ENCODE results near the gene RAD23A.

RAD23A gene

DNA sequence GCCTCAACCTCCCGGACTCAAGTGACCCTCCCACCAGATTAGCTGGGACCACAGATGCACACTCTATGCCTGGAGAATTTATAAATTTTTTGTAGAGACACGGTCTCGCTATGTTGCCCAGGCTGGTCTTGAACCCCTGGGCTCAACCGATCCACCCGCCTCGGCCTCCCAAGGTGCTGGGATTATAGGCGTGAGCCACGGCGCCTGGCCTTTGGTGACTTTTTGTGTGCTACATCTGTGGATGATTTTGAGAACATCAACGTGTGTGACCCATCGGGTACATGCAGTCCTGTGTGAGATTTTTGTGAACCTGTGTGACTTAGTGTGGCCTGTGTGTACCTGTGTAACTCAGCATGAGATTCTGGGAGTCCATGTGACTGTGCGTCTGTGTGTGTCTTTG, 41.1 kb downstream of the RAD23A start:
- no peak for DNase-seq

- DNase-seq = no peak
These were observed 41.5 kb downstream of the RAD23A start for GRCh38 chr19:12987190-12987589.

- no peak for DNase-seq
These were observed 42.1 kb downstream of the RAD23A start for GRCh38 chr19:12987781-12988180.

- DNase-seq = no peak
These were observed 44.8 kb downstream of the RAD23A start for GRCh38 chr19:12990431-12990830.

DNA sequence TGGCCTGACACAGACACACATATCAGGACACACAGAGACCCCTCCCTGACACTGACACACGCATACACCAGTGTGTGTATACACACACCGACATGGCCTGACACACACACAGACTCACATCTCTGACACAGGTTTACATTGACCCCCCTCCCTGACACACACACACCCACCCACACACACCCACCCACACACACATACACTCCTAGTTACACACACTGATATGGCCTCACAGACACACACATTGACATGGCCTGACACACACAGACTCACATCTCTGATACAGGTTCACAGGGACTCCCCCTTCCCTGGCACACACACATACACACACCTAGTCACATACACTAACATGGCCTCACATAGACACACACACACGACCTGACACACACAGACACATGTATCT, 45.2 kb downstream of the RAD23A start:
- no peak for DNase-seq

DNA sequence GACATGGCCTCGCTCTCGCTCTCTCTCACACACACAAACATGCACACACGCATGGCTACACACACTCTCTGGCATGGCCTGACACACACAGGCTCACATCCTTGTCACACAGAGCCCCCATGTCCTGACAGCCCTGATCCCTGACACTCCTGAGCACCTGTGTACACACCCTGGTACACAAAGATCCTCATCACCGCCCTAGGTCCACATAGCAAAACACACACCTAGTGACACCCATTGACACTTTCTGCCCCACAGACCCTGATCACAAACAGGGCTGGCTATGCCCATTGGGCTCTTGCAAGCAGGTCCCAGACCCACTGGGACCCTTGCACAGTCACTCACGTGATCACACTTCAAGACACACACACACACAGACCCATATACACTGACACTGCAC, 45.6 kb downstream of the RAD23A start:
- DNase-seq = no peak

GRCh38 chr19:12992729-12993128, 47.1 kb downstream of the RAD23A start:
- DNase-seq = no peak

- DNase-seq = no peak
These were observed 47.9 kb downstream of the RAD23A start for GRCh38 chr19:12993562-12993961.

DNA sequence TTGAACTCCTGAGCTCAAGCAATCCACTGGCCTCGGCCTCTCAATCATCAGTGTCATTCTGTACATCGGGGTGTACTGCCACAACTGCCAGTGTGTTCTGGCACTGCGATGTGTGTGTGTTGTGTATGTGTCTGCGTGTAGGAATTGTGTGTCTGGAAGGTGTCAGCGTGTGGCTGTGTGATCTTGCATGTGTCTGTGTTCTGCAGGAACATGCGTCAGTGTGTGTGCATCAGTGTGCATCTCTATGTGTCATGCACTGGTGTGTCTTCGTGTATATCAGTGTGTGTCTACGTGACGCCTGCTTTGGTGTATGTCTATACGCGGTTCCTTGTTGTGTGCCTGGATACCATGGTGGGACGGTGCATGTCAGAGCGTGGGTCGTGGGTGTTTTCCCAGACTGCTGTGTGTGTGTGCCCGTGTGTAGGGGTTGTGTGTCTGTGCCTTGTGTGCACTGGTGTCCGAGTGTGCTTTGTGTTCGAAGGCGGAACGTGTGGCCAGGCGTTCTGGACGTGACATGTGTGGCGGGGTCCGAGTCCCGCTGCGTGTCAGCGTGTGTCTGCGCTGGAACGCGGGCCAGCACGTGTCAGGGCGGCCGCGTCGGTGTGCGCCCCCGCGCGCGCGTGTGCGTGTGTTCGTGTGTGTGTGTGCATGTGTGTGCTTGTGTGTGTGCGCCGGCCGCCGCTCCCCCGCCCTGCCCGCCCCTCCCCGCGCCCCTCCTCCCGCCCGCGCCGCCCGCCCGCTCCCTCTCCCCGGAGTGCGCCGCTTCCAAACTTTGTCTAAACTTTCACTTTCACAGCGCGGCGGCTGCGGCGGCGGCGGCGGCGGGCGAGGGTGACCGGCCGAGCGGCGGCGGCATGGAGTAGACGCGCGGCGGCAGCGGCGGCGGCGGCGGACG, 49.3 kb downstream of the RAD23A start, which contains the start of gene NFIX:
Gene NFIX (plus strand): TSS at position 775 of the 895 bp plus-strand sequence. CDS start 363 bp downstream, outside the sequence.
- DNase-seq = peak; percentile 17

DNA sequence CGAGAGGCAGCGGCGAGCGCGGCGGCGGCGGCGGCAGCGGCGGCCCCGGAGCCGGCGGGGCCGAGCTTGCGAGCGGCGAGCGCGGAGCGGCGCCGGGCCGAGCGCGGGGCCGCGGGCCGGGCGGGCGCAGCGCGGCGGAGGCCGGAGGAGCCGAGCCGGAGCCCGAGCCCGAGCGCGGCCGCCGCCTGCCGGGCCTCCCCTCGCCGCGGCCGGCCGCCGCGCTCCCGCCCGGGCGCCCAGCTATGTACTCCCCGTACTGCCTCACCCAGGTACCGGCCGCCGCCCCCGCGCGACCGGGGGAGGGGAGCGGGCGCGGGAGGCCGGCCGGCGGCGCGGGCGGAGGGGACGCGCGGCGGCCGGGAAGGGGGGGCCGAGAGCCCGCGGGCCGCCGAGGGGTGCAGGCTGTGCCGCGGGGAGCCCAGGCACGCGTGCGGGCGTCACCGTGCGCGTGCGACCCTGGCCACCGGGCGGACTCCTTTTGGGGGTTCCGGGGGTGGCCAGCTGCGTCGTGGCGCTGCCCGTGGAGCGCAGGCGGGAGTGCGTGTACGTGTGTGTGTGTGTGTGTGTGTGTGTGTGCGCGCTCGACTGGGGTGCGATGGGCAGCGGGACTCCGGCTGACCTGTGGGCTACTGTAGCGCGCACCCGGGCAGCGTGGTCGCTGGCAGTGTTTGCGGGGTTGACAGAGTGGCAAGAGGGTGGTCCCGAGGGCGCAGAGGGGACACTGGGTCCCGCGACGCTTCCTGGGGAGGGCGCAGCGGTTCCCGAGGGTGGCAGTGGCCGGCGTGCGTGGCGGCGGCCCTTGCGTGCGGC, 50.1 kb downstream of the RAD23A start:
- no peak for DNase-seq

DNA sequence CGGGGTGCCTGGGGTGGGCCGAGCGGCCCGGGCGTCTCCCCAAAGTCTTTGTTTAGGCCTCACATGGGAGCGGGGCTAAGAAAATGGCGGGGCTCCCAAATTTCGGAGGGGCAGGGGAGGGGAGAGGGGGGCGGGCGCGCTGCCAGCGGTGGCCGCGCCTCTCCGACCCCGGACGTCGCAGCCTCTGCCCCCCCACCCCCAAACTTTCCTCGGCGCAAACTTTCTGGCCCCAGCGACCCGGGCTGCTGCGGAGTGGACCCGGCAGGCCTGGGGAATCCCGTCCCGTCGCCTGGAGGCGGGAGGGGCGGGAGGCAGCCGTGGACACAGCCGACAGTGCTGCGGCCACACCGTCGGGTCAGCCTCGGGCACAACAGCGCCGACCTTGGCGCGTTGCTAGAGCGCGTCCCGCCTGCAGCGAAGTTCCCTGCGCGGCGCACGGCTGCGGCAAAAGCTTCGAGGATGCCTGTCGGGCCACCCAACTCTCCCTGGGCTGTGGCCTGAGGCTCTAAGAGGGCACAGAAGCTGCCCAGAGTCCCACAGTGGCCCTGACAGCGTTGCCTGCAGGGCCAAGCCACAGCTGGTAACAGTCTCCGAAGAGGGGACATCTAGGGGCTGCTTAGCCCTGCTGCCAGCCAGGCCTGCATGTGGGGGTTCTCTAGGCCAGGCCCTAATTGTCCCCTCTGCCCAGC, 50.9 kb downstream of the RAD23A start:
- DNase-seq = no peak

- no peak for DNase-seq
These were observed 51.7 kb downstream of the RAD23A start for GRCh38 chr19:12997179-12997966.

DNA sequence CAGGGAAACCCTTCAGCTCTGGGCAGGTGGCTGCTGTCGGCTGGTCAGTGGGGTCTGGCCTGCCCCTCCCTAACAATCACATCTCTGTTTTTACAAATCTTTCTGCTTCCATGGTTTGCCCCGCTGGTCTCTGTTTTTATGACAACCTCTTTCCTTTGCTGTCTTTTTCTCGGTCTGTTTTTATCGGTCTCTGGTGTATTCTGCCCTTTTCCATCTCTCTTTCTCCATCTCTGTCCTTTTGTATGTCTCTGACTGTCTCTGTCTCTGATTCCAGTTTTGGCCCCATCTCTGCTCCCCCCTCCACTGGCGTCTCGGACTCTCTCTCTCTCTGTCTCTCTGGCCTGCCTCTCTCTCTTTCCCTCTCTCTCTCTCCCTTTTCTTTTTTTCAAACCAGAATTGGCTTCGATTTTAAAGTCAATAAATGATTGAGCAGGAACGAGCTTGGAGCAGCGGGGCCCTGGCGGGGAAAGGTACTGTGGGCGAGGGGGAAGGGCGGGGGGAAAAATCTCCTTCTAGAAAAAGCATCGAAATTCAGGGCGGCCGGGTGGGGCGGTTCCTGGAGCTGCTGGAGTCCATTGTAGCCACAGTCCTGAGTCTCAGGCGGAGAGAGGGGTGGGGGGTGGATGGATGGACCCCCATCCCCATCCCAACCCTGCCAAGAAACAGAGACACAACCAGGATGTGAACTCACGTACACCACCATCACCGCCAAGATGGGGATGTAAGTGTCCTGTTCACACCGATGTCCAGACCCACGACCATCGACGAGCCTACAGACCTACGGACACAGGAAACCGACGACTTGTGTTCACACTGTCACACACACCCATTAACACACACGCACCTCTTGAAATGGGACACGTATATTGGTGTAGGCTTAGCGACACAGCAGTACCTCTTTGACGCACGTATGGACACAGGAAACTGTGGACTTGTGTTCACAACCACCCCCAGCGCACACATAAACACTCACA, 52.6 kb downstream of the RAD23A start:
- no peak for DNase-seq

DNA sequence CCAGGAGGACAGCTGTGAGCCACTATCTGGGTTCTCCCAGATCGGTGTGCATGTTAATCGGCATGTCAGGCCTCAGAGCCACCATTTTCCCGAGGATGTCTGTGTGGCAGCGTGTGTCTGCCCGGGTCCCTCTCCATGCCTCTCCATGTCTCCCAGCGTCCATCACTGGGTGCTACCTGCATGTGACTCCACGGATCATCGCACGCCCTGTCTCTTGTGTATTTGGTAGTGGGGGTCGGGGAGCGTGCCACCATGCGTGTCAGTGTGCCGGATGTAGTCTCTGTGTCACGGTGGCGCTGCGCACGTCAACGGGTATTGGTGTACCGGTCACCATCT, 55.5 kb downstream of the RAD23A start:
- no peak for DNase-seq

GRCh38 chr19:13001502-13002165, 56.0 kb downstream of the RAD23A start:
- no peak for DNase-seq

DNA sequence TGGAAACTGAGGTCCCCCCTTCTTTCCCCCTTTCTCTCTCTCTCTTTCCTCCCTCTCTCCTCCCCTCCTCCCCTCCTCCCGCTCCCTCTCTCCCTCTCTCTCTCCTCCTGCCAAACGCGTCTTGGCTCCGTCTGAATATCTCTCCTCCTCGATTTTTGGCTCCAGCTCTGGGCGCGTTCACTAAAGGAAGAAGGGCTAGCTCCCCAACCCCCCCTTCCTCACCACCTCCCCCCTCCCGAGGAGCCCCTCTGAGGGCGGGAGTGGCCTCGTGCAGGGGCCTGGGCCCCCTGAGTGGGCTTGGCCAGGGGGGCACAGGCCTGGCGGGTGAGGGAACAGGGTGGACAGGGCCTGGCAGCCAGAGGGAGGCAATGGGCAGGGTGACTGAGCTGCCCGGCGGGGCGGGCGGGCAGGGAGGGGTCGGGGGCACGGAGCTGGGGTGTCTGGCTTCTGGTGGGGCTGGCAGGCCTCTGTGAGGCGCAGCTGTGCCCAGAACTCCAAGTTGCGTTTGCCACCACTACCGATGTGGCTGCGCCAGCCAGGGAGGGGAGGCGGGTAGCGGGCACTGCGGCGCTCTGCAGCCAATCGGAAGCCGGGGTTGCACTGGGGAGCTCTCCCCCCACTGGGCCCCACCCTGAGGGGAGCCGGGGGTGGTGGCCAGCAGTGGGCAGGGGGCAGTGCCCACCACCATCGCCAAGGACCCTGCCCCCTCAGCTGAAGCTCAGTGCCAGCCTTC, 56.7 kb downstream of the RAD23A start:
- no peak for DNase-seq

GRCh38 chr19:13003081-13003480, 57.4 kb downstream of the RAD23A start:
- no peak for DNase-seq

All from NCI-H226 (cell line).